Upper lobe of left lung (tissue), 4 donors: ENCODE results near the gene MAP4K2.

Experiments
- POLR2A ChIP-seq, 4 donors: fragments of 450-650 bp; IDR thresholded peaks; one replicate each; pipeline ENCODE4 v1.5.1; 2016 to 2017; ENCODE audit warnings: antibody characterized with exemption in 4 of 4, mild to moderate bottlenecking in 2 of 4
- POLR2AphosphoS5 ChIP-seq, 2 donors: sonication (generic); formaldehyde crosslinking; IDR thresholded peaks; one replicate each; pipeline ENCODE4 v1.5.1; 2017; ENCODE audit warnings: antibody characterized with exemption in 2 of 2
- TF ChIP-seq, protein P1 (sequence below), 6 experiments: fragments of 450-650 bp in 4 of 6; fragments of 200-600 bp in 2 of 6; sonication (generic) in 2 of 6; IDR thresholded peaks; one replicate each; pipeline ENCODE4 v1.5.1; 2016 to 2019; ENCODE audit warnings: antibody characterized with exemption in 6 of 6

GRCh38 chr11:64792482-64792881 is 10.5 kb downstream of the MAP4K2 start:
- TF ChIP-seq POLR2A (IDR thresholded peaks at IDR 0.05) (no peak), POLR2AphosphoS5 (IDR thresholded peaks at IDR 0.05) (no peak)
- TF ChIP-seq, protein P1, sequence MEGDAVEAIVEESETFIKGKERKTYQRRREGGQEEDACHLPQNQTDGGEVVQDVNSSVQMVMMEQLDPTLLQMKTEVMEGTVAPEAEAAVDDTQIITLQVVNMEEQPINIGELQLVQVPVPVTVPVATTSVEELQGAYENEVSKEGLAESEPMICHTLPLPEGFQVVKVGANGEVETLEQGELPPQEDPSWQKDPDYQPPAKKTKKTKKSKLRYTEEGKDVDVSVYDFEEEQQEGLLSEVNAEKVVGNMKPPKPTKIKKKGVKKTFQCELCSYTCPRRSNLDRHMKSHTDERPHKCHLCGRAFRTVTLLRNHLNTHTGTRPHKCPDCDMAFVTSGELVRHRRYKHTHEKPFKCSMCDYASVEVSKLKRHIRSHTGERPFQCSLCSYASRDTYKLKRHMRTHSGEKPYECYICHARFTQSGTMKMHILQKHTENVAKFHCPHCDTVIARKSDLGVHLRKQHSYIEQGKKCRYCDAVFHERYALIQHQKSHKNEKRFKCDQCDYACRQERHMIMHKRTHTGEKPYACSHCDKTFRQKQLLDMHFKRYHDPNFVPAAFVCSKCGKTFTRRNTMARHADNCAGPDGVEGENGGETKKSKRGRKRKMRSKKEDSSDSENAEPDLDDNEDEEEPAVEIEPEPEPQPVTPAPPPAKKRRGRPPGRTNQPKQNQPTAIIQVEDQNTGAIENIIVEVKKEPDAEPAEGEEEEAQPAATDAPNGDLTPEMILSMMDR (IDR thresholded peaks at IDR 0.05): no peak
